ENCODE results near the gene LRP2. TPM values are rescaled to one million over a fixed set of nuclear protein-coding genes. Genes with fewer than 3 reads are reported as not detected.
A peak's percentile ranks its signal among the peaks of the same experiment; 100 is the strongest.

LRP2 gene
- polyA plus RNA-seq, 2 of the 4 experiments (the other 2 are of a cell fraction), result 0.04 TPM; not detected in 1

GRCh38 chr2:169372561-169372960, 10.2 kb upstream of the LRP2 start:
- Histone ChIP-seq H3K4me1 (no peaks in the 10 kb centered on the region), H3K9me3 (no peaks in the 10 kb centered on the region), H3K27ac (no peak overlapping the region), H3K4me2 (no peak overlapping the region), H3K4me3 (no peak overlapping the region)
- no peak for FAIRE-seq
- CTCF ChIA-PET, result no interaction called here
- TF ChIP-seq MAFK (IDR thresholded peaks at IDR 0.05; ENCODE audit: partially characterized antibody) (peak; percentile 83), HDAC2 (IDR thresholded peaks at IDR 0.05) (no peak)
- under 1% methylated on average over 4 of the region's 4 CpGs for WGBS (ENCODE audit: missing lambda C conversion rate)
- no peak for ATAC-seq
- DNase-seq (ENCODE audit: low read depth in 1 of 2, low spot score in 1 of 2), result no peak
- POLR2A ChIA-PET, result no interaction called here

DNA sequence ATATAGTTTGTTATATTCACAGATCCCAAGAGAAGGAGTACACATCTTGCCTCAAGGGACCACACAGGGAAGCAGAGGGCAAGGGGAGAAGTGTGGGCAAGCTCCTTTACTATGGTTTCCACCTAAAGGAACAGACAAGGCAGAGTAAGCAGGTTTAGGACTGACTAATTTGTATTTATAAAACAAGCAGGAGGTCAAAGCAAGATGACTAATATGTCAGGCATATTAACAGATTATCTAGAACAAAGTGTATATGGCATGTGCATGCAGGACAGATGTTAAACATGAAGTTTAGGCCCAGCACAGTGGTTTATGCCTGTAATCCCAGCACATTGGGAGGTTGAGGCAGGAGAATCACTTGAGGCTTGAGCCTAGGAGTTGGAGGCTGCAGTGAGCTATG, 3.7 kb upstream of the LRP2 start:
- ATAC-seq, result no peak
- no peak overlapping the region for H3K4me2 ChIP-seq
- CTCF ChIA-PET, result no interaction called here
- POLR2A ChIA-PET, result no interaction called here
- TF ChIP-seq NPAS2 (CRISPR knock-in tag; IDR thresholded peaks at IDR 0.05; ENCODE audit: borderline replicate concordance) (no peak), KDM1A (IDR thresholded peaks at IDR 0.05; ENCODE audit: low read depth) (no peak), RAD21 (conservative IDR thresholded peaks at IDR 0.05 in 1 of 2, IDR thresholded peaks at IDR 0.05 in 1 of 2) (no peak), ZFP36 (IDR thresholded peaks at IDR 0.05; ENCODE audit: borderline replicate concordance, partially characterized antibody) (no peak), REST (IDR thresholded peaks at IDR 0.05) (no peak), HEYL (CRISPR knock-in tag; IDR thresholded peaks at IDR 0.05) (no peak), RNF2 (IDR thresholded peaks at IDR 0.05; ENCODE audit: borderline replicate concordance, low read depth) (no peak), ELK1 (IDR thresholded peaks at IDR 0.05; ENCODE audit: low read depth, low read length) (no peak), POLR2AphosphoS2 (conservative IDR thresholded peaks at IDR 0.05; ENCODE audit: low read length) (no peak), JUNB (IDR thresholded peaks at IDR 0.05) (no peak), JUN (IDR thresholded peaks at IDR 0.05) (no peak), ZC3H11A (IDR thresholded peaks at IDR 0.05) (no peak), EHF (CRISPR knock-in tag; IDR thresholded peaks at IDR 0.05) (no peak), USF2 (IDR thresholded peaks at IDR 0.05) (no peak), FOXS1 (CRISPR knock-in tag; IDR thresholded peaks at IDR 0.05) (no peak), NFE2L2 (conservative IDR thresholded peaks at IDR 0.05; ENCODE audit: low read length) (no peak), CEBPB (IDR thresholded peaks at IDR 0.05) (no peak), TFCP2L1 (CRISPR knock-in tag; IDR thresholded peaks at IDR 0.05) (no peak)
- TF ChIP-seq, protein P1, sequence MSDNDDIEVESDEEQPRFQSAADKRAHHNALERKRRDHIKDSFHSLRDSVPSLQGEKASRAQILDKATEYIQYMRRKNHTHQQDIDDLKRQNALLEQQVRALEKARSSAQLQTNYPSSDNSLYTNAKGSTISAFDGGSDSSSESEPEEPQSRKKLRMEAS (IDR thresholded peaks at IDR 0.05), result no peak
- TF ChIP-seq, protein P2, sequence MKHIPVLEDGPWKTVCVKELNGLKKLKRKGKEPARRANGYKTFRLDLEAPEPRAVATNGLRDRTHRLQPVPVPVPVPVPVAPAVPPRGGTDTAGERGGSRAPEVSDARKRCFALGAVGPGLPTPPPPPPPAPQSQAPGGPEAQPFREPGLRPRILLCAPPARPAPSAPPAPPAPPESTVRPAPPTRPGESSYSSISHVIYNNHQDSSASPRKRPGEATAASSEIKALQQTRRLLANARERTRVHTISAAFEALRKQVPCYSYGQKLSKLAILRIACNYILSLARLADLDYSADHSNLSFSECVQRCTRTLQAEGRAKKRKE (CRISPR knock-in tag; IDR thresholded peaks at IDR 0.05; ENCODE audit: low read depth), result no peak
- no peaks in the 10 kb centered on the region for H3K9me3 ChIP-seq
- H3K4me3 ChIP-seq, result no peak overlapping the region
- no peak for FAIRE-seq
- no peak for DNase-seq (ENCODE audit: low read depth in 1 of 2, low spot score in 1 of 2)
- H3K27ac ChIP-seq, result no peak overlapping the region
- H3K4me1 ChIP-seq, result peaks cover 25% of the 10 kb centered on the region
